ENCODE data around the gene KCNMB1. TPM values are rescaled to one million over a fixed set of nuclear protein-coding genes. Genes with fewer than 3 reads are reported as not detected.
"Not testable (repeated sequence)": the region's sequence is repeated elsewhere in the genome, so short reads cannot be mapped to it uniquely, and the experiment has no call there.

The KCNMB1 gene
- total and polyA plus RNA-seq, 8 donors = 0.05 to 0.94 (median 0.30) TPM

DNA sequence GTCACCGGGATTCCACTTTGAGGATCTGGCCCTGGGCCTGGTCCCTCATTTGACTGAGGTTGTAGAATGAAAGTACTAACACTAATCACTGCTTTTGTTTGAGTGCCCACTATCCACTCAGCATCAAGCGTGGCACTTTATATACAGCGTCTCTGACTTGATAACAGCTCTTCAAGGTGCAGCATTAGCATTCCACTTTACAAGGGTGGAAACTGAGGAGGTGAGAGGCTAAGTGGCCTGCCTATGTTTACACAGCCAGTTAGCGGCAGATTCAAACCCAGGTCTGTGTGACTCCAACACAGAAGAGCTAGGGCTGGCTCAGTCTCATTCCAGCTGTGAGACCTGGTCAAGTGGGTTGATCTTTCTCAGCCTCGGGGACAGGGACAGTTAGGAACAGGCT, 5.9 kb downstream of the KCNMB1 start:
- Histone ChIP-seq H3K27me3 (no peaks in the 10 kb centered on the region), H3K4me3 (no peak overlapping the region), H3K9me3 (no peaks in the 10 kb centered on the region), H3K4me1 (no peaks in the 10 kb centered on the region), H3K36me3 (no peaks in the 10 kb centered on the region), H3K27ac (no peak overlapping the region)
- DNase-seq (no peak), FAIRE-seq (no peak), ATAC-seq (no peak)
- TF ChIP-seq, protein P1, sequence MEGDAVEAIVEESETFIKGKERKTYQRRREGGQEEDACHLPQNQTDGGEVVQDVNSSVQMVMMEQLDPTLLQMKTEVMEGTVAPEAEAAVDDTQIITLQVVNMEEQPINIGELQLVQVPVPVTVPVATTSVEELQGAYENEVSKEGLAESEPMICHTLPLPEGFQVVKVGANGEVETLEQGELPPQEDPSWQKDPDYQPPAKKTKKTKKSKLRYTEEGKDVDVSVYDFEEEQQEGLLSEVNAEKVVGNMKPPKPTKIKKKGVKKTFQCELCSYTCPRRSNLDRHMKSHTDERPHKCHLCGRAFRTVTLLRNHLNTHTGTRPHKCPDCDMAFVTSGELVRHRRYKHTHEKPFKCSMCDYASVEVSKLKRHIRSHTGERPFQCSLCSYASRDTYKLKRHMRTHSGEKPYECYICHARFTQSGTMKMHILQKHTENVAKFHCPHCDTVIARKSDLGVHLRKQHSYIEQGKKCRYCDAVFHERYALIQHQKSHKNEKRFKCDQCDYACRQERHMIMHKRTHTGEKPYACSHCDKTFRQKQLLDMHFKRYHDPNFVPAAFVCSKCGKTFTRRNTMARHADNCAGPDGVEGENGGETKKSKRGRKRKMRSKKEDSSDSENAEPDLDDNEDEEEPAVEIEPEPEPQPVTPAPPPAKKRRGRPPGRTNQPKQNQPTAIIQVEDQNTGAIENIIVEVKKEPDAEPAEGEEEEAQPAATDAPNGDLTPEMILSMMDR (IDR thresholded peaks at IDR 0.05) = no peak
- 67 to 69% methylated on average over 5 of the region's 5 CpGs for WGBS, 2 donors
- intact Hi-C loops (cut with DNase I) = no loop called here

DNA sequence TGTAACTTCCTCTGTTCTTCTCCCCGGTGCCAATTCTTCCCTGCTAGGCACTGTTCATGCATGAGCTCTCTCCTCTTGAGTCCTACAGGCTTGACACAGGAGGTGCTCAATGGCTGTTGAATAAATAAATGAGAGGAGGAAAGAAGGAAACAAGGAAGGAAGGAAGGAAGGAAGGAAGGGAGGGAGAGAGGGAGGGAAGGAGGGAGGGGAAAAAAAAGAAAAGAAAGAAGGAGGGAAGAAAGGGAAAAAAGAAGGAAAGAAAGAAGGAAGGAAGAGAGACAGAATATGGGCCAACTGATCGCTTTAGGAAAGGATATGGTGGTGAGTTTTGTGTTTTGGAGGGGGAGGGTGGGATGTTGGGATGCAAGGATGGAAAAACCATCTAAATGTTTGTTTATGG, 6.4 kb downstream of the KCNMB1 start:
- ATAC-seq = no peak
- no peak overlapping the region for H3K4me3 ChIP-seq
- no peaks in the 10 kb centered on the region for H3K9me3 ChIP-seq
- H3K27me3 ChIP-seq = no peaks in the 10 kb centered on the region
- intact Hi-C loops (cut with DNase I) = no loop called here
- no peaks in the 10 kb centered on the region for H3K4me1 ChIP-seq
- TF ChIP-seq, protein P1 (IDR thresholded peaks at IDR 0.05) = no peak
- WGBS, 2 donors = 75 to 83% methylated on average over 2 of the region's 2 CpGs
- DNase-seq = no peak
- no peaks in the 10 kb centered on the region for H3K36me3 ChIP-seq
- no peak for FAIRE-seq
- no peak overlapping the region for H3K27ac ChIP-seq

- FAIRE-seq (no peak), ATAC-seq (no peak), DNase-seq (no peak)
- H3K27ac ChIP-seq = no peak overlapping the region
- H3K27me3 ChIP-seq = no peaks in the 10 kb centered on the region
- H3K36me3 ChIP-seq = no peaks in the 10 kb centered on the region
- H3K9me3 ChIP-seq = no peaks in the 10 kb centered on the region
- no peaks in the 10 kb centered on the region for H3K4me1 ChIP-seq
- TF ChIP-seq, protein P1 (IDR thresholded peaks at IDR 0.05) = no peak
- H3K4me3 ChIP-seq = no peak overlapping the region
- intact Hi-C loops (cut with DNase I) = no loop called here
- 75 to 87% methylated on average over 3 of the region's 3 CpGs for WGBS, 2 donors
Measured at GRCh38 chr5:170380361-170380951, 8.7 kb downstream of the KCNMB1 start.

DNA sequence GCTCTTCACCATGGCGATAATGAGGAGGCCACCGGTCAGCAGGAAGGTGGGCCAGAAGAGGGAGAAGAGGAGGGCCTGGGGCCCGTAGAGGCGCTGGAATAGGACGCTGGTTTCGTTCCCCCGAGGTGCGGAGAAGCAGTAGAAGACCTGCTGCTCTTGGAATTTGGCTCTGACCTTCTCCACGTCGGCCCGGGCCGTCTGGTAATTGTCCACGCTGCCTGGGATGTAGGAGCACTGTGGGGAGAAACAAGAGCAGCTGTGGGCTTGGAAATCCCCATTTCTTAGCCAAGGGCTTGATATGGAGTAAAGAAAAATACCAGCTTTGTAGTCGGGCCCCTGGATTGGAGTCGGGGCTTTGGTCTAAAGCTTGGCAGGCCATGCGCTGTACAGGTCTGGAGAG, 10.4 kb downstream of the KCNMB1 start:
- 69 to 80% methylated on average over 16 of the region's 16 CpGs for WGBS, 2 donors
- TF ChIP-seq, protein P1 (IDR thresholded peaks at IDR 0.05) = no peak
- no peaks in the 10 kb centered on the region for H3K4me1 ChIP-seq
- intact Hi-C loops (cut with DNase I) = no loop called here
- H3K9me3 ChIP-seq = no peaks in the 10 kb centered on the region
- H3K27me3 ChIP-seq = no peaks in the 10 kb centered on the region
- ATAC-seq = no peak
- no peaks in the 10 kb centered on the region for H3K36me3 ChIP-seq
- H3K27ac ChIP-seq = no peak overlapping the region
- DNase-seq = no peak
- no peak overlapping the region for H3K4me3 ChIP-seq
- no peak for FAIRE-seq

- DNase-seq (no peak), ATAC-seq (no peak), FAIRE-seq (no peak)
- TF ChIP-seq, protein P1 (IDR thresholded peaks at IDR 0.05) = no peak
- H3K36me3 ChIP-seq = no peaks in the 10 kb centered on the region
- no peak overlapping the region for H3K27ac ChIP-seq
- no peak overlapping the region for H3K4me3 ChIP-seq
- no peaks in the 10 kb centered on the region for H3K9me3 ChIP-seq
- no peaks in the 10 kb centered on the region for H3K4me1 ChIP-seq
- intact Hi-C loops (cut with DNase I) = no loop called here
- 75 to 82% methylated on average over 11 of the region's 11 CpGs for WGBS, 2 donors
- no peaks in the 10 kb centered on the region for H3K27me3 ChIP-seq
Measured at GRCh38 chr5:170377027-170377426, 12.1 kb downstream of the KCNMB1 start.

DNA sequence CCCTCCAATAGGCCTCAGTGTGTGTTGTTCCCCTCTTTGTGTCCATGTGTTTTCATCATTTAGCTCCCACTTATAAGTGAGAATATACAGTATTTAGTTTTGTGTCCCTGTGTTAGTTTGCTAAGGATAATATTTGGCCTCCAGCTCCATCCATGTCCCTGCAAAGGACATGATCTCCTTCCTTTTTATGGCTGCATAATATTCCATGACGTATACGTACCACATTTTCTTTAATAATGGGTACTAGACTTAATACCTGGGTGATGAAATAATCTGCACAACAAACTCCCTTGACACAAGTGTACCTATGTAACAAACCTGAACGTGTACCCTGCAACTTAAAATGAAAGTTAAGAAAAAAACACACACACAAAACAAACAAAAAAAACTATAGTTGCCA, 12.6 kb downstream of the KCNMB1 start:
- FAIRE-seq; intact Hi-C loops (cut with DNase I); ATAC-seq; H3K4me3 ChIP-seq; H3K36me3 ChIP-seq; H3K4me1 ChIP-seq; DNase-seq; H3K9me3 ChIP-seq; H3K27me3 ChIP-seq; H3K27ac ChIP-seq: not testable (repeated sequence)
- WGBS, 2 donors = 74 to 83% methylated on average over 3 of the region's 3 CpGs
